NCI-H2171 (cell line): ENCODE data around the gene FGGY.
"Not testable (repeated sequence)": the region's sequence is repeated elsewhere in the genome, so short reads cannot be mapped to it uniquely, and the experiment has no call there.

Experiments used
- DNase-seq: peaks from one replicate; lab custom pipeline; 2025; lab: John Stamatoyannopoulos, UW

Gene FGGY

DNA sequence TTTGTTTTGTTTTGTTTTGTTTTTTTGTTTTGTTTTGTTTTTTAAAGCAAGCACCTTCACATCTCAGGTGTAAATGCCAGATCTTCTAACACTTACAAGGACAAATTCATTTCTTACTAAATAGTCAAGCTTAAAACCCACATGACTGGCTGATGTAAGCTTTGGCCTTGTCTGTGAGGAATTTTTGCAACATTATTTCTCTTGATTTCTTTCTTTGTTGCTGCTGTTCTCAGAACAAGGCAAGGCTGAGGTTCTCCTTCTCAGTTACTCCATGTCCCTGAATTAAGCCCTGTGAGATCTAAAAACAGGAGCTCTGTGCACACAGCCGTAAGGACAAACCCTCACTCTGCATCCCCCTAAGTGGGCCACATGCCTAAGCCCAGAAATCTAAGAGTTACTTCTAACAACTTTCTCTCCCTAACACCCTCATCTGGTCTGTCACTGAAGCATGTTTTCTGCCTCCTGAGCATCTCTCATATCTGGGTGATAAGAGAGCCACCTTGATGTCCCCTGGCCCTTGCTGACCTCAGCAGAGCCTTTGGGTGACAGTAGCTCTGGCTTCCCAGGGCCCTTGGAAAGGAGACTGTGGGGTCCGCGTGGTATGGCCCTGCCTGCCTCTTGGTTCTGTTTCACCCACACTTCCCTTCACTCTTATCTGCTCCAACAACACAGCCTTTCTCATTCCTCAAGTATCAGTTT, 436.7 kb downstream of the FGGY start:
- no peak for DNase-seq

- DNase-seq: not testable (repeated sequence)
Measured at GRCh38 chr1:59735927-59736326, 439.0 kb downstream of the FGGY start.

DNA sequence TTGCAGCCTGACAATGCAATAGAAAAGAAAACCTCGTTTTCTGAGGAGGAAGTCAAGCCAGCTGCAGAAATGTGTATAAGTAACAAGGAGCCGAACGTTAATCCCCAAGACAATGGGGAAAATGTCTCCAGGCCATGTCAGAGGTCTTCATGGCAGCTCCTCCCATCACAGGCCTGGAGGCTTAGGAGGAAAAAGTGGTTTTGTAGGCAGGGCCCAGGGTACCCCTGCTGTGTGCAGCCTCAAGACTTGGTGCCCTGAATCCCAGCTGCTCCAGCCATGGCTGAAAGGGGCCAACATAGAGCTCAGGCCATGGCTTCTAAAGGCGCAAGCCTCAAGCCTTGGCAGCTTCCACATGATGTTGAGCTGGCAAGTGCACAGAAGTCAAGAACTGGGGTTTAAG, 439.9 kb downstream of the FGGY start:
- no peak for DNase-seq

DNA sequence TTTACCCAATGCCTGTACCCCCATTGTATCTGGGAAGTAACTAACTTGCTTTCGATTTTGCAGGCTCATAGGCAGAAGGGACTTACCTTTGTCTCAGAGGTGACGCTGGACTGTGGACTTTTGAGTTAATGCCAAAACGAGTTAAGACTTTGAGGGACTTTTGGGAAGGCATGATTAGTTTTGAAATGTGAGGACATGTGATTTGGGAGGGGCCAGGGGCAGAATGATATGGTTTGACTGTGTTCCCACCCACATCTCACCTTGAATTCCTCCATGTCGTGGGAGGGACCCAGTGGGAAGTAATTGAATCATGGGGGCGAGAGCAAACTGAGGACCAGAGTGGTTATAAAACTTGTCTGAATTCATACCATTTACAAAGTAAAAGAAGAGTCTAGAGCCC, 440.7 kb downstream of the FGGY start:
- no peak for DNase-seq

DNA sequence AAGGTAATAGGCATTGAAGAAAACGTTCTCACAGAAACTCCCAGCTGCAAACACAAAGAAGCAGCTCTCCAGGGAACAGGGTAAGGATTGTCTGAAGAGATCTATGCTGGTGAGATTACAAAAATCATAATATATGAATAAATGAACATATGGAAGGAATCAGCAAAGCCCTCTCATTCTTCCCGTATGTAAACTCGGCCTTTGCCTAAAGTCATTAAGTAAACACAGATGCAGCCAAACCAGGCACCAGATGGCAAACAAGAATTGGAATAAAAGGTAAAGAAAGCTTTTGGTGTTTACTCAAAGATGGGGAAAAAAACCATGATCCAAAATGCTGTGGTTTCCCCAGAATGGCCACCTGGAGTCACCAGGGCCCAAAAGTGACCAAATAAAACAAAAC, 441.3 kb downstream of the FGGY start:
- DNase-seq: peak; percentile 72

DNA sequence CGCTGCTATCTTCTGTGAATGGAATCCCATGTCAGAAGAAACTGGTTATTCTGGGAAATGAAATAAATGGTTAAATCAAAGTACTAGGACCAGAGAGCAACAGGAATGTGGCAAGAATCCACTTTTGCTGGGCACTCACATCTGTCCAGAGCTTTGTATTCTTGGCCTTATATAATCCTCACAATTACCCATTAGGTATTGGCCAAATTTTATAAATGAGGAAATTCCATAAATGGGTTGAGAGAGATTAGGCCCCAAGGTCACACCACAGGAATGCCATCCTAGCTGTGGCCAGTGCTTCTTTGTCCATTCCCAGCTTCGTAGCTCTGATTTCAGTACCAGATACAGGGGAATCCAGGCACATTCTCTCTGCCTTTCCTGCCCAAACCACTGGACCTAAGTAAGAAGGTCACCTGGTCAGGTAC, 441.7 kb downstream of the FGGY start:
- DNase-seq: no peak

DNA sequence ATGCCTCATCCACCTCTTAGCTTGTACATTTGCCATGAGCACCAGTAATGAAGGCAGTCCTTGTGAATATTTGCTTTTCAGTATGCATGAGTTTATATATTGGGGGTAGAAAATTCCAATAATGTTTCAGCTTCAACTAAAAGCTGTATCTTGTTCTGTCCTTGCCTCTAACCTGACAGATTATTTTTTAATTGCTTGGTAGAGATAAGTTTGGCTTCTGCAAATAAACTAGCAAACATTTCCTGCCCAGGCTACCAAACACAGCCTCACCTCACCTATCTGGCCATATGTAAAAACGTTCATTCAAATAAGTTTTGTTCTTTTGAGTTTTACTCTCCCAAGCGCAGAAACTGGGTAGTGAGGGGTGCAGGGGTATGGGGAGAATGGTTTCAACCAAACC, 442.2 kb downstream of the FGGY start:
- no peak for DNase-seq

DNA sequence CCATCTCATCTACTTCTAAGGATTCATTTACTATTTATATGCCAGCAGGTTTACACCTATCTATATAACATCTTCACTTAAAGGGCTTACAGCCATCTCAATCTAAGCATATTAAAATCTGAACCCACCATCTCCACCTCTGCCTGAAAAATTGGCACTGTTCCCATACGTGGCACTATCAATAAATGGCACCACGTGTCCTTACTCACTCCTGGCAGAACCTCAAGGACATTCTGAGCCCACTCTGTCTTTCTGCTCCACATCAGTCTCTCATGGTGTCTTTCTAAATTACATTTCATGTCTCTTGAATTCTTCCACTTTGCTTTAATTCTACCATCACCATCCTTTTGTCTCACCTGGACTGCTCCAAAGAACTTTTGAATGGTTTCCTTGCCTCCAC, 445.6 kb downstream of the FGGY start:
- DNase-seq: no peak

DNA sequence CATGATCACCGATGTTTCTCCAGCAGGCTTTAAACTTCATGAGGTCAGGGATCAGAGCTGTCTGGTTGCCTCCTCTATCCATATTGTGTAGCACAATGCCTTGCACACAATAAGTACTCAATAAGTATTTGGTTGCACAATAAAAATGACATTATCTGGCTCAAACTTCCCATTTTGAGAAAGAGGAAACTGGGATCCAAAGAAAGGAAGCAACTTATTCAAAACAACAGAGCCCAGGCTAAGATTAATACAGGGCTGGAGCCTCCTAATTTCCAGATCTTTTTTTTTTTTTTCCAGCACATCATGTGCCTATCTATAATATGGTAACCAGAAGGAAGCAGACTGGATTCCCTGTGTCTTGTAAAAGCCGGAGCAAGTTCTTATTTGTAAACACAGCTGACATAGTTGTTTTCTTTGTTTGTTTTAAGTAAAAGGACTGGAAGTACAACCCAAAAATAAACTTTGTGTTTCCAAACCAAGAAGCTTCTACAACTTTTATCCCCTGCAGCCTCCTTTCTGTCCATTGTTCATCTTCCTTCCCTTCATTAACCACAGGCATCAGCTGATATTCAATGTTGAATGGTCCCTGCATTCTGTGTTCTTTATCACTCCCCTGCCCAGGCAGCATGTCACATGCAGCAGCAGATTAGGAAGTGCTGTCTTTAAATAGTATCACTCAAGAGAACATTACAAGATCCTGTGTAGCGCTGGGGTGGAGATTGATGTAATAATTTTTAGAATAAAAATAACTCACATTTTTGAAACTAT, 446.6 kb downstream of the FGGY start:
- DNase-seq: no peak

DNA sequence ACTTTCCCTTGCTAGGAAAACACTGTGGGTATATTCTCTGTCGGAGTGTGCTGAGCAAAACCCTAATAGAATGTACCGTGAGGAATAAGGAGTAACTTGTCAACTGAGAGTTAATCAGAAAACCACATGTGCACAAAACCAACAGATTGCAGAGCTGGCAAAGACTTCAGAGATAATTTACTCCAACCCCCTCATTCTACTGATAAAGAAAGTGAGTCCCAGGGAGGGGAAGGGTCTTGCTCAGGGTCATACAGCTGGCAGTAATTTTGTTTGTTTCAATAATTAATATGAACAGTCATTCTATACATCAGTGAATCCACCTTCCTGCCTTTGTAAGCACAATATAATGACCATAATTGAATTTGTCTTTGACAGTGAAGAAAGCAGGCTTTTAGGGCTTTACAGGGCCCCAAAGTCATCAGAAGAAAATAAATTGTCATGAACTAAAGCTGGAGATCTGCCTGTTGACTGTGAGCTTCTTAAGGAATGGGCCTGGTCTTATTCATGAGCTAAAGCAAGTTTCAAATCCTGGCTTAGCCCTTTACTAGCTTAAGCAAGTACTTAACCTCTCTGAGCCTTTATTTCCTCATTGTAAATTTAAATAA, 450.6 kb downstream of the FGGY start:
- DNase-seq: no peak

DNA sequence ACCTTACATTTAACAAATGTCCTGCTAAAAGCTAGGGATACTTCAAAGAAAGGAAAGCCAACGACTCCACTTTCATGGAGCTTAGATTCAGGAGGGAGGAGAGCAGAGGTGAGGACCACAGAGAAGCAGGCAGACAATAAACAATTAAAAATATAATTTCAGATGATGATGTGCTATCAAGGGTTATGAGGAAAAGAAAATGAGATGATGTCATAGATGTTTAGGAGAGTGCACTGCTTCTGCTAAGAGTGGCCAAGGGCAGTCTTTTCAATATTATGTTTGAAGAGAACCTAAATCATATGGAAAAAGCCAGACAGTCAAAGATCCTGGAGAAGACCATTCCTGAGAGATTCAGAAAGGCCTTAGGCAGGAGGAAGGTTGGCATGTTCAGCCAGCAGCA, 451.2 kb downstream of the FGGY start:
- no peak for DNase-seq

GRCh38 chr1:59750328-59751003, 453.6 kb downstream of the FGGY start:
- DNase-seq: no peak

DNA sequence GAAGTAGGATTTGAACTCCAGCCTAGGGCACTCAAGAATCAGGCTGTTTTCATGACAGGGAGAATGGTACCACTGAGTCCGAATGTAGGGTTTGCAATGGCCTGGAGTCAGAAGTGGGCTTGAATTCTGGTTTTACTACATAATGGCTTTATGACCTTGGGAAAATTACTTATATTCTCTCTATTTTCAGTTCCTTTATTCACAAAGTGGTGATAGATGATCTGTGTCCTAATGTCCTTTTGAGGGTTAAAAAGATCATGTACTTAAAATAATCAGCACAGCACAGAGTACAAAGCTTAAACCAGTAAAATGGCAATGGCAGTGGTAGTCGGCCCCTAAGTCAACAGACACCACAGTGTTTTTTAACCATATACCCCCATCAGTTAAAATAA, 454.1 kb downstream of the FGGY start:
- DNase-seq: no peak

DNA sequence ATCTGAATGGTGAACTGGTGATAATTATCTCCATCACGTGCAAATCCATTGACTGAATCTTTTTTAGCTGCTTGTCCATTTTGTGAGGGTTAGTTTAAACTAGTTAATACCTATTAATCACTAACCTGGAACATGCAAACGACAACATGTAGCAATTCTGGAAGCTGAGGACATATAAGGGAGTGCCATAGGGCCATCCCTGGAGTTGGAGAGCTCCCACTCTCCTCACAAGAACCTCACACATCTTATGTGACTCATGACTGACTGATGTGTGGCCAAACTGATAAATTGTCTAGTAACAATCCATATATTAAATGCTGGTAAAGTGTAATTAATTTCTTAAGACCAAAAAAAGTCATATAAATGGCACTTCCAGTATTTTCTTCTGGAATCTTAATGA, 454.9 kb downstream of the FGGY start:
- no peak for DNase-seq

- DNase-seq: no peak
Measured at GRCh38 chr1:59752556-59753414, 455.9 kb downstream of the FGGY start.

DNA sequence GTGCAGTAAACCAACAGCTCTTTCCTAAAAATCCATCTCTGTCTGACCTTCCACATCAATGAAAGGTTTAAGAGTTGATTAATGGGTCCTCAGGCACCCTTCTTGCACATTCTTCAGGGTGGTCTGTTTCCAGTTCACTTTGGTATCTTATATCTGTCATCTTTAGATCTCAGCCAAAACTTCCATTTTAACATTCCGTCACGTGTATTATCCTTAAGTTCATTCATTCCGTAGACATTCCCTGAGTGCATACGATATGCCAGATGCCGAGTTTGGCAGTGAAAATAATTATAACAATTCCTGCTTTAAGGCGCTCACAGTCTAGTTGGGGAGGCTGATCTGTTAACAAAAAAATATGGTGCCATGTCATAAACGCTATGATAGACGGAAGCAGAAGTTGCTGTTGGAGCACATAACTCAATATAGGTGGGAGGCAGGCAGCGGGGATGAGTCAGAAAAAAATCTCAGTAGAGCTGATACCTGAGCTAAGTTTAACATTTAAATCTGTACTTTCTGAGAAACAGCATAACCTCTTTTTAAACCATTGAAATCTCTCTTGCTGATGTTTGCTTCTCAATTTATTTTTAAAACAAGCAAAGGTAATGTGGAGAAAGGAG, 458.3 kb downstream of the FGGY start:
- no peak for DNase-seq

DNA sequence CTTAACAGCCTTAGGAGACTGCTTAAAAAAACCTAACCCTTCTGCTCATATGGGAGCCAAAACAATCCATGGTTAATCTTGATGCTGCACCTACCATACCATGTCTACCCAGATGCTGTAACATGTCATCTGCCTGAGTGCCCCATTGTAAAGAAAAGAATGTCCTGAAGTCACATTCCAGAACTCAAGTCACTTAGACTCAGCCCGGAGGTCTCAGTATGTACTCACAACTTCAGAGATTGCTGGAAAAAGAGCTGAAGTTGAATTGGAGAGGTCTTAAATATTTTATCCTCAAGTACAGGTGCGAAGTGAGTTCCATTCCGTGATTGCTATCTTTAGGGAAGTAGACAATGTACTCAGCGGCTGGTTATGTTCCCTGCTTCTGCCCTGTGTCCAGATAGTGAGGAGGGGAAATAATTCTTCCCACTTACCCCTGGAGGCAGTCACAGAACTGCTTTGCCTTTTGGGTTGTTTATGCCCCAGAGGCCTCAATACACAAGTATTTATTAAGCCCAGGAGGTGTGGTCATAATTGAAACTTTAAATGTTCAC, 460.4 kb downstream of the FGGY start:
- no peak for DNase-seq

GRCh38 chr1:59759156-59759925, 462.4 kb downstream of the FGGY start:
- DNase-seq: peak; percentile 70

DNA sequence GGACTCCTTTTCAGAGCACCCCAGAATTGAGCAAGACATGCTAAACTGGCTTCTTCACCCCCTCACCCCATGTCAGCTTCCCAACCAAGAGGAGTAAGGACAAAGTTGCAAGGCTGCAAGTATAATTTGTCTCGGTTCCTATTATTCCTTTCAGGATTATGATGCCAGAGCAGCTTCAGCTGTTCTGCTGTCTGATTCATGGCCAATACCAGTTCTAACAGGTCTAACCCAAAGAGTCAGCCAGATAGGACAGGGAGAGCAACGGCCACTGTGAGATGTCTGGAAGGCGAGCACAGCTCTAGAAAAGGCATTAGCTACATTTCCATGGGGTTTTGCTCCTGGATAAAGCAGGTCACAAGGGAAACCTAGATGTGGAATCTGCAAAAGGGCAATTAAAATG, 464.5 kb downstream of the FGGY start:
- no peak for DNase-seq

DNA sequence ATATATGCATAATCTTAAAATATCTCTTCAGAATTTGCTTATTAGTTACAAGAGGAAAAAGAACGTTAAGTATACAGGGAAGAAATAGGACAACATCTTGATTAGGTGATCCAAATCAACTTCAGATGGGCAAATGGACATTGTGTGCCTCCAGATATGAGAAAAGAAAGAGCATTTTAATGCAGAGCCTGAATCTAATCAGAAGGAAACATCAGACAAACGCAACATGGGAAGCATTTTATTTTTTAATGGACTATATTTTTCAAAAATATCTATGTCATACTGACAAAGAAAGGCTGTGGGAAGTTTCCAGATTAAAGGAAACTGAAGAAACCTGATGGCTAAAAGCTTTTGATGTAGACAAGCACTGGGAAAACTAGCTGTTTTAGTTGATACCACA, 466.5 kb downstream of the FGGY start:
- DNase-seq: no peak
